Measurements from ENCODE around the gene PLCH1.

The PLCH1 gene

DNA sequence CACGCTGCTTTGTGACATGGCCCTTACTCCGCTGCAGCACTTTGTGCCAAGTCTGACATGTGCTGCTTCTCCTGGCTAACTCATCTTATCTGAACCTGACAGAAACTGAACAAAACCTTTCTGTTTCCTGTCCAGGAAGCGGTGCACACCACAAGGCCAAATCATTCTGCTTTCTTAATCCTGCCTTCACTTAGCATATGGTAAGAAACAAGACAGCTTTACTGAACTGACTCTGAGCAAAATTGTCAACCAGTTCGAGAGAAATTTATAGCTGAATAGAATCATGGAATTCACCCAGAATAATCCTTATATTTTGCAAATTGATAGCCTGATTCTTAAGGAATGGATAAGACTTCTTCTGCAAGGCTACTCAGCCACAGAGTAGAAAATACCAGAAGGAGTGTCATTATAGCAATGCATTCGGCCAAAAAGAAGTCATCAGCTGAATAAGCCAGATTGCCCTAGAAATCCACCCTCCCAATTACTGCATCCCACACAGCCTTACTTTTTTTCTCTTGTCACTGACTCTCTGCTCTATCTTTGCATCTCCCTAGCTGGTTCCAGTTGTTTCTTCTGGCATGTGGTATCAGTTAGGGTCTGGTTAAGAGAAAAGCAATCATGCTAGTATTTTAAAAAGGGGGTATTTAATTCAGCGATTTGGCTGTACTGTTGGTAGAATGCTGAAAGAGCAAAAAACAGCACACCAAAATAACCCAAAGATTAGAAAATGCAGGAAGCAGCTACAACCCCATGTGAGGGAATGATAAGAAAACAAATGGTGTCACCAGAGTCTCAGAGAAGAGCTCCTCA, 409.8 kb downstream of the PLCH1 start:
- H3K4me1 ChIP-seq (ENCODE audit: control insufficient read depth, insufficient read depth, low read depth, low read length): no peaks in the 10 kb centered on the region
- H3K4ac ChIP-seq (ENCODE audit: low read depth in 1 of 2, low read length in 2 of 2): no peak overlapping the region
- DNase-seq: no peak
- H2BK12ac ChIP-seq (ENCODE audit: low read length in 2 of 2): no peak overlapping the region
- H3K18ac ChIP-seq (ENCODE audit: low read depth in 1 of 2, low read length in 2 of 2): no peak overlapping the region
- no peak overlapping the region for H3K9ac ChIP-seq (ENCODE audit: low read length)
- no peak overlapping the region for H2AK5ac ChIP-seq (ENCODE audit: low read length, severe bottlenecking)
- no peaks in the 10 kb centered on the region for H3K36me3 ChIP-seq (ENCODE audit: control insufficient read depth in 1 of 2, insufficient read depth in 2 of 2, low read depth in 1 of 2, low read length in 2 of 2)
- no peak overlapping the region for H2BK5ac ChIP-seq (ENCODE audit: low read depth, low read length, poor library complexity, severe bottlenecking)
- WGBS: 88% methylated on average over 4 of the region's 6 CpGs
- H4K8ac ChIP-seq (ENCODE audit: low read length): no peak overlapping the region
- no peak overlapping the region for H3K4me2 ChIP-seq (ENCODE audit: low read length, poor library complexity, severe bottlenecking)
- H3K23ac ChIP-seq (ENCODE audit: low read length in 2 of 2): no peak overlapping the region
- H3K9me3 ChIP-seq (ENCODE audit: control insufficient read depth, low read length): no peaks in the 10 kb centered on the region
- no peak overlapping the region for H4K91ac ChIP-seq (ENCODE audit: low read length)
- H2BK15ac ChIP-seq (ENCODE audit: low read depth, poor library complexity, severe bottlenecking): no peak overlapping the region
- no peaks in the 10 kb centered on the region for H3K79me1 ChIP-seq (replicated peaks; ENCODE audit: low read length, poor library complexity, severe bottlenecking)
- H3K27me3 ChIP-seq (ENCODE audit: control insufficient read depth in 1 of 2, insufficient read depth in 1 of 2, low read length in 2 of 2): no peaks in the 10 kb centered on the region
- no peak overlapping the region for H3K4me3 ChIP-seq (ENCODE audit: insufficient read depth in 1 of 2, low read depth in 1 of 2, low read length in 2 of 2)
- no peak overlapping the region for H3K14ac ChIP-seq (ENCODE audit: low read length in 2 of 2)
- no peak overlapping the region for H2BK120ac ChIP-seq (ENCODE audit: low read depth, low read length)
- H3K27ac ChIP-seq (ENCODE audit: low read length, poor library complexity, severe bottlenecking): no peak overlapping the region
- no peak overlapping the region for H2AFZ ChIP-seq (ENCODE audit: low read depth, low read length)

DNA sequence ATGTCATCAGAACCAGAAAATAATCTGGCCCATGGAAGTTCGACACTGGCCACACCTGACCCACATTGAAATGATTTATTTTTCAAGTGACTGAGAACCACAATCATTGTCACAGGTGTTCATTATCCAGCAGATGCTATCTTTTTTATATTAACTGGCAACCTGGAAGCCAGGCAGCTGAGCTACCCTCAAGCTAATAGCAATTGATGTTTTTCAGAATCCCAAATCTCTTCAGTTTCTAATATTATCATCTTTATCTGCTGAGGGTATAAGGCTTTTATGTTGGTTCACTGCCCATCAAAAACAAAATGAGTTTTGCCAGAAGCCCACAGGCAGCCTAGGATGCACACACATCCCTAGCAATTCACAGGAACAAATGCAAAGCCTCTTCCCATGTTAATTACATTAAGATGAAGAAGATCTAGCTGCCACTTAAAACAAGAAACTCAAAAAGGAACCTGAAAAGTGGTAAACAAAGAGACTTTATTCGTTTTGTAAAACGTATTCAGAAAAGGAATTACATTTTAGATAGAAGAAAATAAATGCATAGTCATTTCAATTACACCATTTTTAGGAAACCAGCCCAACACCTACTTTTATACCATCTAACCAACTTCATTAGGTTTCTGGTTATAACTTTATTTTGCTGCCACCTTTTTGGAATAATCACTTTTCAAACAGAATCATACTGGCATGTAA, 410.5 kb downstream of the PLCH1 start:
- no peak overlapping the region for H4K8ac ChIP-seq (ENCODE audit: low read length)
- no peak overlapping the region for H2BK15ac ChIP-seq (ENCODE audit: low read depth, poor library complexity, severe bottlenecking)
- no peak overlapping the region for H3K9ac ChIP-seq (ENCODE audit: low read length)
- no peaks in the 10 kb centered on the region for H3K27me3 ChIP-seq (ENCODE audit: control insufficient read depth in 1 of 2, insufficient read depth in 1 of 2, low read length in 2 of 2)
- no peak overlapping the region for H4K91ac ChIP-seq (ENCODE audit: low read length)
- no peak overlapping the region for H2AFZ ChIP-seq (ENCODE audit: low read depth, low read length)
- no peak overlapping the region for H3K27ac ChIP-seq (ENCODE audit: low read length, poor library complexity, severe bottlenecking)
- no peak for DNase-seq
- no peak overlapping the region for H2BK5ac ChIP-seq (ENCODE audit: low read depth, low read length, poor library complexity, severe bottlenecking)
- H3K4me2 ChIP-seq (ENCODE audit: low read length, poor library complexity, severe bottlenecking): no peak overlapping the region
- H2AK5ac ChIP-seq (ENCODE audit: low read length, severe bottlenecking): no peak overlapping the region
- no peak overlapping the region for H3K4ac ChIP-seq (ENCODE audit: low read depth in 1 of 2, low read length in 2 of 2)
- H2BK120ac ChIP-seq (ENCODE audit: low read depth, low read length): no peak overlapping the region
- H3K18ac ChIP-seq (ENCODE audit: low read depth in 1 of 2, low read length in 2 of 2): no peak overlapping the region
- no peaks in the 10 kb centered on the region for H3K79me1 ChIP-seq (replicated peaks; ENCODE audit: low read length, poor library complexity, severe bottlenecking)
- no peak overlapping the region for H3K14ac ChIP-seq (ENCODE audit: low read length in 2 of 2)
- no peak overlapping the region for H2BK12ac ChIP-seq (ENCODE audit: low read length in 2 of 2)
- H3K23ac ChIP-seq (ENCODE audit: low read length in 2 of 2): no peak overlapping the region
- H3K4me1 ChIP-seq (ENCODE audit: control insufficient read depth, insufficient read depth, low read depth, low read length): no peaks in the 10 kb centered on the region
- H3K4me3 ChIP-seq (ENCODE audit: insufficient read depth in 1 of 2, low read depth in 1 of 2, low read length in 2 of 2): no peak overlapping the region
- H3K9me3 ChIP-seq (ENCODE audit: control insufficient read depth, low read length): no peaks in the 10 kb centered on the region
- no peaks in the 10 kb centered on the region for H3K36me3 ChIP-seq (ENCODE audit: control insufficient read depth in 1 of 2, insufficient read depth in 2 of 2, low read depth in 1 of 2, low read length in 2 of 2)
- WGBS: 85% methylated on average over 1 of the region's 3 CpGs

DNA sequence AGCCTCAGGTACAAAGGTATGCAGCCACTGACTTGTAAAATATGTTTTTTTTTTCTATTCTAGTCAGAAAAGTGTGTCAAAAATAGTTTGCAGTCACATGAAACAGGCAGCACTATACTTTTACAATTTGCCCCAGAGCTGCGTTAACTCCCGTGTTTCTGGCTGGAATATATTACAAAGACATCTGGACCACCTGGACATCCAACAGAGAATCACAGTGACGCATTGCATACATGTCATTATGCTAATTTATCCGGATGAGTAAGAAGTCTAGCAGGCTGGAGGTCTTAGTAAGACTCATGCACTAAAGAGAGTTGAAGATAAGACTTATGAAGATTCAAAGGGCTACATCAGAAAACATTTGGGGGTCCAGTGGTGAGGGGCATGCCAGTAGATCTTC, 412.2 kb downstream of the PLCH1 start:
- Histone ChIP-seq H3K4me3 (ENCODE audit: insufficient read depth in 1 of 2, low read depth in 1 of 2, low read length in 2 of 2) (no peak overlapping the region), H3K36me3 (ENCODE audit: control insufficient read depth in 1 of 2, insufficient read depth in 2 of 2, low read depth in 1 of 2, low read length in 2 of 2) (no peaks in the 10 kb centered on the region), H2BK5ac (ENCODE audit: low read depth, low read length, poor library complexity, severe bottlenecking) (no peak overlapping the region), H3K4ac (ENCODE audit: low read depth in 1 of 2, low read length in 2 of 2) (no peak overlapping the region), H3K79me1 (replicated peaks; ENCODE audit: low read length, poor library complexity, severe bottlenecking) (no peaks in the 10 kb centered on the region), H4K91ac (ENCODE audit: low read length) (no peak overlapping the region), H2BK15ac (ENCODE audit: low read depth, poor library complexity, severe bottlenecking) (no peak overlapping the region), H3K14ac (ENCODE audit: low read length in 2 of 2) (no peak overlapping the region), H2AK5ac (ENCODE audit: low read length, severe bottlenecking) (no peak overlapping the region), H2BK120ac (ENCODE audit: low read depth, low read length) (no peak overlapping the region), H3K27me3 (ENCODE audit: control insufficient read depth in 1 of 2, insufficient read depth in 1 of 2, low read length in 2 of 2) (no peaks in the 10 kb centered on the region), H3K9me3 (ENCODE audit: control insufficient read depth, low read length) (no peaks in the 10 kb centered on the region), H3K18ac (ENCODE audit: low read depth in 1 of 2, low read length in 2 of 2) (no peak overlapping the region), H3K4me2 (ENCODE audit: low read length, poor library complexity, severe bottlenecking) (no peak overlapping the region), H3K9ac (ENCODE audit: low read length) (no peak overlapping the region), H3K23ac (ENCODE audit: low read length in 2 of 2) (no peak overlapping the region), H4K8ac (ENCODE audit: low read length) (no peak overlapping the region), H2BK12ac (ENCODE audit: low read length in 2 of 2) (no peak overlapping the region), H3K27ac (ENCODE audit: low read length, poor library complexity, severe bottlenecking) (no peak overlapping the region), H3K4me1 (ENCODE audit: control insufficient read depth, insufficient read depth, low read depth, low read length) (no peaks in the 10 kb centered on the region), H2AFZ (ENCODE audit: low read depth, low read length) (no peak overlapping the region)
- WGBS: 79% methylated on average over 4 of the region's 4 CpGs
- no peak for DNase-seq

GRCh38 chr3:155331078-155331477, 413.8 kb downstream of the PLCH1 start:
- no peak overlapping the region for H2BK5ac ChIP-seq (ENCODE audit: low read depth, low read length, poor library complexity, severe bottlenecking)
- no peaks in the 10 kb centered on the region for H3K27me3 ChIP-seq (ENCODE audit: control insufficient read depth in 1 of 2, insufficient read depth in 1 of 2, low read length in 2 of 2)
- no peak overlapping the region for H3K9ac ChIP-seq (ENCODE audit: low read length)
- no peak overlapping the region for H2BK12ac ChIP-seq (ENCODE audit: low read length in 2 of 2)
- H3K18ac ChIP-seq (ENCODE audit: low read depth in 1 of 2, low read length in 2 of 2): no peak overlapping the region
- no peak overlapping the region for H2AK5ac ChIP-seq (ENCODE audit: low read length, severe bottlenecking)
- no peak overlapping the region for H3K4me3 ChIP-seq (ENCODE audit: insufficient read depth in 1 of 2, low read depth in 1 of 2, low read length in 2 of 2)
- no peak overlapping the region for H2AFZ ChIP-seq (ENCODE audit: low read depth, low read length)
- no peaks in the 10 kb centered on the region for H3K4me1 ChIP-seq (ENCODE audit: control insufficient read depth, insufficient read depth, low read depth, low read length)
- H3K9me3 ChIP-seq (ENCODE audit: control insufficient read depth, low read length): no peaks in the 10 kb centered on the region
- H3K14ac ChIP-seq (ENCODE audit: low read length in 2 of 2): no peak overlapping the region
- no peaks in the 10 kb centered on the region for H3K79me1 ChIP-seq (replicated peaks; ENCODE audit: low read length, poor library complexity, severe bottlenecking)
- H3K23ac ChIP-seq (ENCODE audit: low read length in 2 of 2): no peak overlapping the region
- H4K8ac ChIP-seq (ENCODE audit: low read length): no peak overlapping the region
- no peaks in the 10 kb centered on the region for H3K36me3 ChIP-seq (ENCODE audit: control insufficient read depth in 1 of 2, insufficient read depth in 2 of 2, low read depth in 1 of 2, low read length in 2 of 2)
- WGBS: 97% methylated on average over 2 of the region's 2 CpGs
- no peak overlapping the region for H3K4ac ChIP-seq (ENCODE audit: low read depth in 1 of 2, low read length in 2 of 2)
- H4K91ac ChIP-seq (ENCODE audit: low read length): no peak overlapping the region
- H2BK120ac ChIP-seq (ENCODE audit: low read depth, low read length): no peak overlapping the region
- no peak overlapping the region for H3K27ac ChIP-seq (ENCODE audit: low read length, poor library complexity, severe bottlenecking)
- no peak for DNase-seq
- no peak overlapping the region for H3K4me2 ChIP-seq (ENCODE audit: low read length, poor library complexity, severe bottlenecking)
- no peak overlapping the region for H2BK15ac ChIP-seq (ENCODE audit: low read depth, poor library complexity, severe bottlenecking)
